ENCODE data around the gene PPP2R5D. TPM values are rescaled to one million over a fixed set of nuclear protein-coding genes. Genes with fewer than 3 reads are reported as not detected.

Gene PPP2R5D
- total and polyA plus RNA-seq, 4 donors = 19.0 to 26.8 (median 21.9) TPM

DNA sequence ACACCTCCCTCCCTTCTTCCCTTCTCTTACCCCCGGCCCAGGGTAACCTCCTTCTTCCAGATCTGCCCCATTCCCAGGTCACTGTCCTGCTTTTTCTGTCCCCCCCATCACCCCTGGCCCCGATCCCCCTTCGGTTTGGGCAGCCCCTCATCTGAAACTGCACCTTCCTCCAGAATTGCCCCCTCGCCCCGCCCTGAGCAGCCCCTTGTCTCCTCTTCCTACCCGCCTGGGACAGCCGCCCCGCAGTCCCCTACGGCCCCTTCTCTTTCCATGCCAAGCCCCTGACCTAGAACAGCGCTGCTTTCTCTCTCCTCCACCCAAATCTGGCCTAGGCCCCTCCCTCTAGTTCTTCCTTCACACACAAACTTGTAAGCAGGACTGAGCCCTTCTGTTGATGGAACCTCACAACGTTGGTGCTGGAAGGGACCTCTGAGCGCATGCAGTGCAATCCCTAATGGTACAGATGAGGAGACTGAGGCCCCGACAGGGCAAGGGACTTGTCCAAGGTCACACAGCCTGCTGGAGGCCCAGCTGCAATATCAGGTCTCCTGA, 630 bp downstream of the PPP2R5D start:
- H3K9ac ChIP-seq (ENCODE audit: insufficient read depth in 1 of 2, low read length in 2 of 2) = peak overlapping the region; percentile 54 to 77
- peak overlapping the region; percentile 80 to 86 for H3K27ac ChIP-seq (ENCODE audit: low read depth in 1 of 2, low read length in 1 of 2)
- ATAC-seq (ENCODE audit: insufficient read depth, low FRiP score) = no peak
- peaks cover under 1 to 38% (median 23%) of the 10 kb centered on the region in 5 donors for H3K4me1 ChIP-seq (ENCODE audit: control insufficient read depth in 5 of 5, insufficient read depth in 5 of 5, low read length in 5 of 5)
- H3K36me3 ChIP-seq (ENCODE audit: control insufficient read depth in 4 of 4, insufficient read depth in 4 of 4, low read length in 4 of 4) = peaks cover 0 to 9% (median 6%) of the 10 kb centered on the region in 4 donors
- peak overlapping the region; percentile 71 for H3K4me3 ChIP-seq
- peak; percentile 30 to 58 (median 52) for DNase-seq
- 13% methylated on average over 13 of the region's 13 CpGs for WGBS, 2 donors
- H3K27me3 ChIP-seq (ENCODE audit: control insufficient read depth in 3 of 3, insufficient read depth in 3 of 3, low read length in 2 of 3) = no peaks in the 10 kb centered on the region
- TF ChIP-seq CTCF (IDR thresholded peaks at IDR 0.05; ENCODE audit: control extremely low read depth, extremely low read depth) = no peak
- no peaks in the 10 kb centered on the region for H3K9me3 ChIP-seq (ENCODE audit: control insufficient read depth in 4 of 4, insufficient read depth in 3 of 4, low read length in 3 of 4)

GRCh38 chr6:42987533-42988451, 3.4 kb downstream of the PPP2R5D start:
- peak in 2 of 3 donors; percentile 35 to 67 for DNase-seq
- WGBS, 2 donors = 66 to 75% methylated on average over 5 of the region's 5 CpGs
- Histone ChIP-seq H3K9me3 (ENCODE audit: control insufficient read depth in 4 of 4, insufficient read depth in 3 of 4, low read length in 3 of 4) (no peaks in the 10 kb centered on the region), H3K36me3 (ENCODE audit: control insufficient read depth in 4 of 4, insufficient read depth in 4 of 4, low read length in 4 of 4) (peaks cover 3 to 24% (median 11%) of the 10 kb centered on the region in 4 donors), H3K27me3 (ENCODE audit: control insufficient read depth in 3 of 3, insufficient read depth in 3 of 3, low read length in 2 of 3) (no peaks in the 10 kb centered on the region), H3K27ac (ENCODE audit: low read depth in 1 of 2, low read length in 1 of 2) (no peak overlapping the region), H3K4me1 (ENCODE audit: control insufficient read depth in 5 of 5, insufficient read depth in 5 of 5, low read length in 5 of 5) (peaks cover 0 to 36% (median 22%) of the 10 kb centered on the region in 5 donors), H3K4me3 (no peak overlapping the region), H3K9ac (ENCODE audit: insufficient read depth in 1 of 2, low read length in 2 of 2) (peak overlapping the region in 1 of 2 donors; percentile 43)
- no peak for TF ChIP-seq CTCF (IDR thresholded peaks at IDR 0.05; ENCODE audit: control extremely low read depth, extremely low read depth)
- no peak for ATAC-seq (ENCODE audit: insufficient read depth, low FRiP score)

DNA sequence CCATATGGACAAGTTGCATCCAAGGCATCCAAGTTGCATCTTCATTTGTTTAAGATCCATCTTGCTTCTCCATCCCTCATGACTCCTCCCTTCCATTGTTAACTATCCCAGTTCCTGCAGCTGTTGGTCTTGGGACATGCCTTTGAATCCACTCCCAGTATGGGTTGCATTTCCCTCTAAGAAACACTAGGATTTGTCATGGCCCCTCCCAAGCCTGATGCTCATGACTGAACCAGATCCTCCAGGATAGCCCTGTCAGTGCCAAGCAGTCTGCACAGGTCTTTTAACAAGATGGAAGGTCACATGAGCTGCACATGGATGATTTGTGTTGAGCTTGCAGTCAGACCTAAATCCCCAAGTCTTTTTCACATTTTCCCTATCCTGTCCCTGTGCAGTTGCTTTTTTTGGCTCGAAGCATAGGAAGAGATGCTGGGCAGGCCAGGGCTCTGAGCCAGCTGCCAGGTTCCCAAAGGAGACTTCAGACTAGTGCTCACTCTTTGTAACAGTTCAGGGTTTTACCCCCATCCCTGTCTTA, 4.2 kb downstream of the PPP2R5D start:
- no peak for DNase-seq
- Histone ChIP-seq H3K27ac (ENCODE audit: low read depth in 1 of 2, low read length in 1 of 2) (peak overlapping the region in 1 of 2 donors; percentile 8), H3K36me3 (ENCODE audit: control insufficient read depth in 4 of 4, insufficient read depth in 4 of 4, low read length in 4 of 4) (peaks cover 3 to 26% (median 11%) of the 10 kb centered on the region in 4 donors), H3K4me1 (ENCODE audit: control insufficient read depth in 5 of 5, insufficient read depth in 5 of 5, low read length in 5 of 5) (peaks cover 0 to 35% (median 22%) of the 10 kb centered on the region in 5 donors), H3K27me3 (ENCODE audit: control insufficient read depth in 3 of 3, insufficient read depth in 3 of 3, low read length in 2 of 3) (no peaks in the 10 kb centered on the region), H3K9me3 (ENCODE audit: control insufficient read depth in 4 of 4, insufficient read depth in 3 of 4, low read length in 3 of 4) (no peaks in the 10 kb centered on the region), H3K4me3 (no peak overlapping the region), H3K9ac (ENCODE audit: insufficient read depth in 1 of 2, low read length in 2 of 2) (no peak overlapping the region)
- WGBS, 2 donors = 63 to 92% methylated on average over 1 of the region's 1 CpG
- TF ChIP-seq CTCF (IDR thresholded peaks at IDR 0.05; ENCODE audit: control extremely low read depth, extremely low read depth) = no peak
- ATAC-seq (ENCODE audit: insufficient read depth, low FRiP score) = no peak

All from lung (tissue), 12 donors.